ENCODE data around the gene MARCHF9. TPM values are rescaled to one million over a fixed set of nuclear protein-coding genes. Genes with fewer than 3 reads are reported as not detected.

The MARCHF9 gene
- total RNA-seq, 1 experiment from 2014 or later: 12.5 TPM

DNA sequence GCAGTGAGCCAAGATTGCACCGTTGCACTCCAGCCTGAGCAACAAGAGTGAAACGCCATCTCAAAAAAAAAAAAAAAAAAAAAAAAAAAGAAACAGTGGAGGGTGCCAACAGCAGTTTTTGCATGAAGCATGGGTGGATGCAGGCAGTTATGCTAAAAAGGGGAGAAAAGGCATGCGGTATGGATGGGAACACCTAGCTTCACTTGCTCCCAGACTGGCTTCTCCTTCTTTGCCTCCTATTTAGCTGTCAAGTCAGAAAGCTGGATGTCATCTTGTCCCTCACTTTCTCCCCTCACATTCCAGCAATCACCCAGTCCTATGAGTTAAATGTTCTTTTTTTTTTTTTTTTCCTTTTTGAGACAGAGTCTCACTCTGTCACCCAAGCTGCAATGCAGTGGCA, 20.1 kb downstream of the MARCHF9 start:
- DNase-seq (ENCODE audit: low read depth, low spot score): no peak
- in situ Hi-C loops (cut with HindIII; ENCODE audit: low pct_unique_long_range_greater_than_20kb, low sequenced_read_pairs): no loop called here

DNA sequence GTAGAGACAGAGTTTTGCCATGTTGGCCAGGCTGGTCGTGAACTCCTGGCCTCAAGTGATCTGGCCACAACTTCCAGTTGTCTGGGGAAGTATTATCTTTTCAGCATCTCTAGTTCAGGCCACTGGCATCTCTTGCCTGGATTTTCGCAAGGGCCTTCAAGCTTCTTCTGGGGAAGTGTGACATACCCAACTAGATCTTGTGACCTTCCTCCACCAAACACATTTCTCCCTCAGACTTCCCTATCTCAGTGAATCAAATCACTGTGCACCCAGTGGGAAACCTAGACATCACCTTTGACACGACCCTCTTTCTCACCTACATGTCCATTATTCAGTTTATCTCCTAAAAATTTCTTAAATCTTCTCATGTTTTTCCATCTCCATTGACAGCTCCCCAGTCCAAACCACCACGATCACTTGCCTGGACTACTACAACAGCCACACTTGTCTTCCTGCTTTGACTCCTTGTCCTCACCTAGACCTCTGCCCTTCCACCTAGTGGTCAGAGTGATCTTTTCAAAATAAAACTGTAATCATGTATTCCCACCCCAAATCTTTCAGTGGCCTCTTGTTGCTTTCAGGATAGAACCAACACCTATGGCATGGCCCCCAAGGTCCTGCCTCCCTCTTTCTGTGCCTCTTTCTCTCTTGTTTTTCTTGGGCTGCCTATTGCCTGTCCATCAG, 20.8 kb downstream of the MARCHF9 start:
- in situ Hi-C loops (cut with HindIII; ENCODE audit: low pct_unique_long_range_greater_than_20kb, low sequenced_read_pairs): no loop called here
- peak; percentile 42 for DNase-seq (ENCODE audit: low read depth, low spot score)

DNA sequence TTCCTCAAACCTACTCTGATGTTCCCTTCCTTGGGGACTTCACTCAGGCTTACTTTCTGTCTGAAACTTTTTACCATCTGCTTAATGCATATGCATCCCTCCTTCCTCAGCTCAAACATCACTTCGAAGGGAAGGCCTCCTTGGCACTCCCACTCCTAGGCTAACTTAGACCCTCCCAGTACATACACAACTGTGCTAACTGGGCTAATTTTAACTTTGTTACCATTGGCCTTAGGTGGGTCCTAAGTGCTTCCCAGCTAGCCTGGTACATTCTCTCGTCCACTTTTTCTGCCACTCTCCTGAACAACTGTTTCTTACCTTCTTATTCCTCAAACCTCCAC, 21.3 kb downstream of the MARCHF9 start:
- no peak for DNase-seq (ENCODE audit: low read depth, low spot score)
- in situ Hi-C loops (cut with HindIII; ENCODE audit: low pct_unique_long_range_greater_than_20kb, low sequenced_read_pairs): no loop called here

DNA sequence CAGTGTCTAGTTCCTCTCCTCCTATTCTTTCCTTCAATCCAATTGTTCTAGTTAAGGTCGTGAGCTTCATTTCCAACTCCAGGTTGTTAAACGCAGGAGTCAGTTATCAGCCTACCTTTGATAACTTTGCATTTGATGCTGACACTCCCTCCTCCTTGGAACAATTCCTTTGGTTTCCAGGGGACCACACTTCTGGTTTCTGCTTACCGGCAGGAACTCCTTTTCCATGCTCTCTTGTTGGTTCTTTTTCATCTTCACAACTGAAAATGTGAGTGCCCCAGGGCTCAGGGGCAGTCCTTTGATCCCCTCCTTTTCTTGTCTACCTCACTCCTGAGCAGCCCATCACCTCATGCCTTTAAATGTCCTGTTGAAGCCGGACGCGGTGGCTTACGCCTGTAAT, 22.5 kb downstream of the MARCHF9 start:
- in situ Hi-C loops (cut with HindIII; ENCODE audit: low pct_unique_long_range_greater_than_20kb, low sequenced_read_pairs): no loop called here
- no peak for DNase-seq (ENCODE audit: low read depth, low spot score)

DNA sequence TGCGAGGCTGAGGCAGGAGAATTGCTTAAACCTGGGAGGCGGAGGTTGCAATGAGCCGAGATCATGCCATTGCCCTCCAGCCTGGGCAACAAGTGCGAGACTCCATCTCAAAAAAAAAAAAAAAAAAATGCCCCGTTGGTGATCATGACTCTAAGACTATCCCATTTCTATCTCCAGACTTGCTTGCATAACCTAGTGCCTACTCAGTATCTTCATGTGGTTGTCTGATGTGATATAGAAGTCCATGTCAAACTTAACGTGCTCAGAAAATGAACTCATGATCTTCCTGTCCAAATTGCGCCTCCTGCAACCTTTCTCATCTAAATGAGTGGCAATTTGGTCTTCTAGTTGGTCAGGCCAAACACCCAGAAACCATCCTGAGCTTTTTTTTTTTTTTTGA, 23.0 kb downstream of the MARCHF9 start:
- no peak for DNase-seq (ENCODE audit: low read depth, low spot score)
- in situ Hi-C loops (cut with HindIII; ENCODE audit: low pct_unique_long_range_greater_than_20kb, low sequenced_read_pairs): no loop called here

DNA sequence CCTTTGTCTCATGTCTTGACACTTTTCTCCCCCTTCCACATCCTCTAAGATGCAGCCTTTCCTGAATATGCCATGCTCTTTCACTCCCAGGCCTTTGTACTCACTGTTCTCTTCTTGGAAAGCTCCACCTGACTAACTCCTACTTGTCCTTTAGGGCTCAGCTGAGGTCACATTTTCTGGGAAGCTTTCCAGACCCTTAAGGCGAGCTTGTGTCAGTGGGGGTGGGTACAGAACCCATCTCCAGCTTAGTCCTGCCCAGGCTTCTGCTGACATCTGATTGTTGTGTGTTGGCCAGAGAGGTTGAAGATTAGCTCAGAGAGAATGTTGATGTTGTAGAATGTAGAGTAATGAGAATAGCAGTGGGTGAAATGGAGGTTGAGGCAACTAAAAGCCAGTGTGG, 24.8 kb downstream of the MARCHF9 start:
- in situ Hi-C loops (cut with HindIII; ENCODE audit: low pct_unique_long_range_greater_than_20kb, low sequenced_read_pairs): no loop called here
- DNase-seq (ENCODE audit: low read depth, low spot score): no peak

DNA sequence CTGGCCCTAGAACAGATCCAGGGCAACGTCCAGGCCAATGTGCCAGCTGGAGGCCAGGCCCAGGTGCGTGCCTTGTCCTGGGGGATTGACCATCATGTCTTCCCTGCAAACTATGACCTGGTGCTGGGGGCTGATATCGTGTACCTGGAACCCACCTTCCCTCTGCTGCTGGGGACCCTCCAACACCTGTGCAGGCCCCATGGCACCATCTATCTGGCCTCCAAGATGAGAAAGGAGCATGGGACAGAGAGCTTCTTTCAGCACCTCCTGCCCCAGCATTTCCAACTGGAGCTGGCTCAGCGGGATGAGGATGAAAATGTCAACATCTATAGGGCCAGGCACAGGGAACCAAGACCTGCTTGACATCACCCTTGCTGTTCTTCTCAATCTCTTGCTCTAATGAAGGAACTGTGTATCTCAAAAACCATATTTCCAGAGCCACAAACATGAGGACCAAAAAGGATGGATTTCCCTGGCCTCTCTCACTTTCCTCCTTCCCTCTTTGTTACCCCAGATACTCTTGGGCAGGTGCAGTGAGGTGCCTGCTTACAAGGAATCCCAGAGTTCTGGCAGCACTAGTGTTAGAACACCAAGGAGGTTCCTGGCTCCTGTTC, 25.5 kb downstream of the MARCHF9 start:
- in situ Hi-C loops (cut with HindIII; ENCODE audit: low pct_unique_long_range_greater_than_20kb, low sequenced_read_pairs): no loop called here
- DNase-seq (ENCODE audit: low read depth, low spot score): no peak

DNA sequence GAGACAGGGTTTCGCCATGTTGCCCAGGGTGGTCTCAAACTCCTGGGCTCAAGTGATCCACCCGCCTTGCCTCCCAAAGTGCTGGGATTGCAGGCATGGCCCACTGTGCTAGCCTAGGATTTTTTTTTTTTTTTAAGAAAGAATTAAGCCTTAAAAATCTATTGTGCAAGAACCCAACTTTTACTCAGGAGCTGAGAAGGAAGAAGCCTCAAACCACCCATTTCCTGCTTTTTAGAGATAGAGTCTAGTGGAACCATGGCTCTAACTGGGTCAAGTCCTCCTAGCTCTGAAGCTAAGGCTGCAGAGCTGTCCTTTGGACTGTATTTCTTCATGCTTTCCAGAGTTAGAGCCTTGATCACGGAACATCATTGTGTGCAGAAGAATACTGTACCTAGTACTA, 26.3 kb downstream of the MARCHF9 start:
- DNase-seq (ENCODE audit: low read depth, low spot score): no peak
- in situ Hi-C loops (cut with HindIII; ENCODE audit: low pct_unique_long_range_greater_than_20kb, low sequenced_read_pairs): no loop called here

DNA sequence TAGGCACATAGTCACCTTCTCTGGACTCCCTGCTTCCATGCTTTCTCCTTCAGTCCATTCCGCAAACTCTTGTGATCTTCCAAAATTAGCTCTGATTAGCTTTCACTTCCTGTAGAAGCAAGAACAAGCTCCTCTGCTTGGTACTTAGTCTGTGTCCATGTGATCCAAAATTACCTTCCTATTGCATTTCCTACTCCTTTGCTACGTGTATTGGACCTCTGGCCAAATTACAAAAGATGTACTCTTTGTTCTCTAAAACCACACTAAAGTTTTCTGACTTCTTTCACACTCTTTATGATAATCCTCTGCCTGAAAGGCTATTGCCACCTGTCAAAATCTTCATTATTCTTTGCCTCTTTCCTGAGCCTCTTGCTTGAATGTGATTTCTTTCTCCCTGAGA, 26.9 kb downstream of the MARCHF9 start:
- no peak for DNase-seq (ENCODE audit: low read depth, low spot score)
- in situ Hi-C loops (cut with HindIII; ENCODE audit: low pct_unique_long_range_greater_than_20kb, low sequenced_read_pairs): no loop called here

DNA sequence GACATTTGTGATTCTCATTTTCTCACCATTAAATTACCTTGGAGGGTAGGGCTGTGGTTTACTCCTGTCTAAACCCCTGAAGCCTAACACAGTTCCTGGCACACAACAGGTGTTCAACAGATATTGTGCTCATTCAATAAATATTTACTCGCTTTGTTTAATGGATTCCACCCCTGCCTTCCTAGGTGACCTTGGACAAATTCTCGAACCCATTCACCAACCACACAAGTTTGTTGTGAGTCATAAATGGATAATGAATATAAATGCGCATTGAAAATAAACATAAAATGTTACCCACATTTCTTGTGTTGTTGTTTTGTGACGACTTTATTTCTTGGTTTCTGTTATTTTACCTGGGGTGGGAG, 27.3 kb downstream of the MARCHF9 start:
- no peak for DNase-seq (ENCODE audit: low read depth, low spot score)
- in situ Hi-C loops (cut with HindIII; ENCODE audit: low pct_unique_long_range_greater_than_20kb, low sequenced_read_pairs): no loop called here

DNA sequence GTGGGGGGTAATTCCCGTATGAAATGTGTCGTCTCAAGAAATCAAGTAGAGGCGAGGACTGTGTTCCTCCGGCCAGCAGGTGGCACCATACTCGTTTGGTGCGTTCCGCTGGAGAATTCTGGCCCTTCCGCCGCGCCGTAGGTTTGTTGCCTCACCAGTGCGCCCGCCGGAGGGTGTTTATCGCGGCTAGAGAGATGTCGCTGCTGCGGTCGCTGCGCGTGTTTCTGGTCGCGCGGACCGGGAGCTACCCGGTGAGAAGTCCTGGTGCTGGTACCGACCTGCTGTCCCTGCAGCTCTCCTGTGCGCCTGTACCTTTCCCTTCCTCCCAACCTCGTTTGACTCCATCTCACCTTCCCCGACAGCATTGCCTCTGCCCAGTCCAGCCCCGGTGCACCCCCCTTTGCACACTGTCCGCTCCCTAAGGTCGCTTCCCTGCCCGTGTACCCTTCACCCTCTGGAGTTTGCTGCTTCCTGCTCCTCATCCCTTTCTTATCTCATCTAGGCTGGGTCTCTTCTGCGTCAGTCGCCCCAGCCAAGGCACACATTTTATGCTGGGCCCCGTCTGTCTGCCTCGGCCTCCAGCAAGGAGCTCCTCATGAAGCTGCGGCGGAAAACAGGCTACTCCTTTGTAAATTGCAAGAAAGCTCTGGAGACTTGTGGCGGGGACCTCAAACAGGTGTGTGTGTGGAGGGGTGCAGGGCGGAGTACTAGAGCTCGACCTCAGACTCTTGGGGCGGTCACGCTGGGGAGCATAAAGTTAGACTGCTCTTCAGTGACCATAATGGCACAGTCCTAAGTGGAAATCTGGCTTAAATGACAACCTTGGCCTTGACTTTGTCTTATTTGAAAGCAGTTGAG, 27.9 kb downstream of the MARCHF9 start, which contains the start of gene TSFM:
TSS of gene TSFM (plus strand) at position 180 of the 858 bp plus-strand sequence. CDS start at position 195, 15 bp downstream.
- in situ Hi-C loops (cut with HindIII; ENCODE audit: low pct_unique_long_range_greater_than_20kb, low sequenced_read_pairs): no loop called here
- DNase-seq (ENCODE audit: low read depth, low spot score): peak; percentile 95

DNA sequence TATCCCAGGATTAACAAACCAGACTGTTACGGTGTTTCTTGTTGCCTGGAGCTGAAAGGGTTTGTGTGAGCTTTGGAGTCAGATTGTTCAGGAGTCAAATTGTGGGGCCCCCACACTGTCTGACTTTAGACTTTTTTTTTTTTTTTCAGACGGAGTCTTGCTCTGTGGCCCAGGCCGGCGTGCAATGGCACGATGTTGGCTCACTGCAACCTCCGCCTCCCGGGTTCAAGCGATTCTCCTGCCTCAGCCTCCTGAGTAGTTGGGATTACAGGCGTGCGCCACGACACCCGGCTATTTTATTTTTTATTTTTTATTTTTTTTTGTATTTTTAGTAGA, 28.5 kb downstream of the MARCHF9 start:
- no peak for DNase-seq (ENCODE audit: low read depth, low spot score)
- in situ Hi-C loops (cut with HindIII; ENCODE audit: low pct_unique_long_range_greater_than_20kb, low sequenced_read_pairs): no loop called here

DNA sequence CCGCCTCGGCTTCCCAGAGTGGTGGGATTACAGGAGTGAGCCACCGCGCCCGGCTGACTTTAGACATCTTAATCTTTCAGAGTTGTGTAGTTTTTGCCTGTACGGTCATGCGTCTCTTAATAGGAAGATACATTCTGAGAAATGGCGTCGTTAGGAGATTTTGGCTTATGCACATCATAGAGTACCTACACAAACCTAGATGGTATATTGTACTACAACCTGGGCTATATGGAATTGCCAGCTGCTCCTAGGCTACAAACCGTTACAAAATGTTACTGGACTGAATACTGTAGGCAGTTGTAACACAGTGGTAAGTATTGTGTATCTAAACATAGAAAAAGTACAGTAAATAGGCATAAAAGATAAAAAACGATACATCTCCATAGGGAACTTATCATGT, 29.0 kb downstream of the MARCHF9 start:
- in situ Hi-C loops (cut with HindIII; ENCODE audit: low pct_unique_long_range_greater_than_20kb, low sequenced_read_pairs): no loop called here
- no peak for DNase-seq (ENCODE audit: low read depth, low spot score)

DNA sequence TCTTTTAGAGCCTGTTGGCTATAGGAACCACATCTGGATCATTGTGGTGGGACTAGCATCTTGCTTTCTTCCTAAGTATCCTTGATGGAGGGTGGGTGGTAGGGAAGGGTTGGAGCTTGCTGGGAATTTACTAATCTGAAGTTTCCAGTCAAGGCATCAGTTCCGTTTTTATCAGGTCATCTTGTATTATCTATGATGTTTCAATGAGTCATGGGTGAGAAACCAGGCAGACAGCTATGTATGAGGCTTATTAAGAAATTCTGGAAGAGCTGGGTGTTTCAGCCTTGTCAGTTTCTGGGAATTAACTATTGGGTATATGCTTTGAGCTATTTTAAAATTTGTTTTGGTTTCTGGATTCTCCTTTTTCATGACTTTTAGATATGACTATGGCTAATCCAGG, 39.0 kb downstream of the MARCHF9 start:
- in situ Hi-C loops (cut with HindIII; ENCODE audit: low pct_unique_long_range_greater_than_20kb, low sequenced_read_pairs): no loop called here
- no peak for DNase-seq (ENCODE audit: low read depth, low spot score)

DNA sequence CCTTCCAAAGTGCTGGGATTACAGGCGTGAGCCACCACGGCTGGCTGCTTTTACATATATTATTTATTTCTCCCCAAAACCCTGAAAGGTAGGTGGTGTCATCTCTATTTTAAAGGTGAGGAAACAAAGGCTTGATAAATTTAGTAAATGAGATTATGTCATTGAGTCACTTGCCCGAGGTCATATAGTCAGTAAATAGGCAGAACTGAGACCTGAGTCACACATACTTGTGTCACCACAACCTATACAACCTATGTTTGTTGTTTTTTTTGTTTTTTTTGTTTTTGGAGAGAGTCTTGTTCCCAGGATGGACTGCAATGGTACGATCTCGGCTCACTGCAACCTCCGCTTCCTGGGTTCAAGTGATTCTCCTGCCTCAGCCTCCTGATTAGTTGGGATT, 40.5 kb downstream of the MARCHF9 start:
- no peak for DNase-seq (ENCODE audit: low read depth, low spot score)
- in situ Hi-C loops (cut with HindIII; ENCODE audit: low pct_unique_long_range_greater_than_20kb, low sequenced_read_pairs): no loop called here

DNA sequence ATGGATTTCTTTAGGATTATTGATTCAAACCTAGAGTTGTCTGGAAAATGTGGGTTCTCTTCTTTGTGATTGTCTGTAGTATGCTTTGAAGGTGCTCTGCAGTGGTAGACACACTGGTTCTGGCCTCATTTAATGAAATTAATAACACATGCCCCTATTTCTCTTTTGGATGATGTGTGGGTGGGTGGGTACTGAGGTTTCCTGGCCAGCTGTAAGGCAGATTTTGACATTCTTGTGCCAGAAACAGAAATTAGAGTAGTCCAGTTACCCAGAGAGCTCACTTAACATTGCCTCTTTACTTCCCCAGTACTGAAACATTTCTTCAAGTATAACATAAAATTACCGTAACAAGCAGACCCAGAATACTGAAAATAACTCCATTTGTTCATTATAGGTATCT, 42.1 kb downstream of the MARCHF9 start:
- DNase-seq (ENCODE audit: low read depth, low spot score): no peak
- in situ Hi-C loops (cut with HindIII; ENCODE audit: low pct_unique_long_range_greater_than_20kb, low sequenced_read_pairs): no loop called here

DNA sequence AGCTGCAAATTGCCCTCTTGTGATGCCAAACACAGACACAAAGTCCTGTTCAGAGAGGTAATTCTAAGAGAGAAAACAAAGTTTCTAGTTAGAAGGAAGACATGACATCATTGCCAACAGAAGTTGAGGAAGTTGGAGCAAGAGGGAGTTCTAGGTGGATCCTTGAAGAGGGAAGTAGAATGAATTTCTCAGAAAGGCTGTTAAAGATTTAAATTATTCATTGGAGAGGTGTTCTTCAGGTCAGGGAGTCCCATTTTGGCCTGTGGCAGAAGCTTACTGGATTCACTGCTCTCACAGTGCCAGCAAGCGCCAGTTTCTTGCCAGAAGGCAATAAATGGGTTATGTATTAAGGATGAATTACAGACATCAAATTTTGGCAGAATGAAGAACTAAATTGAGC, 43.0 kb downstream of the MARCHF9 start:
- in situ Hi-C loops (cut with HindIII; ENCODE audit: low pct_unique_long_range_greater_than_20kb, low sequenced_read_pairs): no loop called here

DNA sequence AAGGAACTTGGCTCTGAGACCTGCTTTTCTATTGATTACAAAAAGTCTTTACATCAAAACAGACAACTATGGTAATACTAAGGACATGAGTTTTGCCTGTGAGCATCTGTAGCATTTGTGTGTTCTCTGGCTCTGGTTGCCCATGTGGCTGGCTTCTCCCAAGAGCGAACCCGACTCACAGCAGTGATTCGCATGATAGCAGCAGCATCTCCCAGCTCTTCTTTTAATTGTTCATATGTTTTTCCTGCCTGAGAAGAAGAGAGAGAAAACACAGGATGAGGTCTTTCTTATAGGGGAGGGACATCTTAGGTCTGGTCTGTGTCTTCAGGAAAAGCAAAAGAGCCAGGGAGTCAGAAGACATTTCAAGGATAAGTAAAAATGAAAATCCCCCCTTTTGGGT, 46.1 kb downstream of the MARCHF9 start:
- DNase-seq (ENCODE audit: low read depth, low spot score): no peak
- in situ Hi-C loops (cut with HindIII; ENCODE audit: low pct_unique_long_range_greater_than_20kb, low sequenced_read_pairs): no loop called here

More for the DNA sequence above, 43.0 kb downstream of the MARCHF9 start:
- DNase-seq (ENCODE audit: low read depth, low spot score): no peak

DNA sequence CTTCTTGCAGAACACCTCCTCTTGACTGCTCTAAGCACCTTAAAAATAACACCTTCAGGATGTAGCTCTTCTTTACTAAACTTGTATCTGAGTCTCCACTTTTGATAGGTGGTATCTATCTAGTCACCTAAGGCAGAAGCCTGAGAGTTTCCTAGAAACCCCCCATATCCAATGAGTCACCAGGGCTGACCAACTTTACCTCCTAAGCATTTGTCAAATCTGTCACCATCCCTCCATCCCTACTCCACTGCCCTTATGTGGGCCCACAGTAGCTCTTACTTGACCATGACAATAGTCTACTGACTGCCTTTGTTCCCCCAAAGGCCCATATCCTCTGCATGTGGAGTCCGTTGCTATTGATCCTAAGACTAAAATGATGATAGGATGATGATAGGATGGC, 47.7 kb downstream of the MARCHF9 start:
- no peak for DNase-seq (ENCODE audit: low read depth, low spot score)
- in situ Hi-C loops (cut with HindIII; ENCODE audit: low pct_unique_long_range_greater_than_20kb, low sequenced_read_pairs): no loop called here

All from SK-MEL-5 (cell line).